ENCODE data around the gene KBTBD12.

DNA sequence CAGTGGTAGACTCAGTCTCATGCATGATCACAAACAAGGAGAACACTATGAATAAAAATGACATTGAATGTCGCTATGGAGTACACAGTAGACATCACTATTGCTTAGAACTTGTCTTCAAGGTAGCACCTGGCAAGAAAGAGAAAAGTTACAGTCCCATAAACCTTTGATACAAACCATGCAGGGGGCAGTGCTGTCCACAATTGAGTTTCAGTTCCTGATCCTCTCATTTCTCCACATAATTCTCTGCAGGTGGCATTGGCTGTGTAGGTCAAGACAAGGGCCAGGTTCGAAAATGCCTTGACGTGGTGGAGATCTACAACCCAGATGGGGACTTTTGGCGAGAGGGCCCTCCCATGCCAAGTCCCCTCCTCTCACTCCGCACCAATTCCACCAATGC lies 47.9 kb downstream of the KBTBD12 start:
- TF ChIP-seq, protein P1, sequence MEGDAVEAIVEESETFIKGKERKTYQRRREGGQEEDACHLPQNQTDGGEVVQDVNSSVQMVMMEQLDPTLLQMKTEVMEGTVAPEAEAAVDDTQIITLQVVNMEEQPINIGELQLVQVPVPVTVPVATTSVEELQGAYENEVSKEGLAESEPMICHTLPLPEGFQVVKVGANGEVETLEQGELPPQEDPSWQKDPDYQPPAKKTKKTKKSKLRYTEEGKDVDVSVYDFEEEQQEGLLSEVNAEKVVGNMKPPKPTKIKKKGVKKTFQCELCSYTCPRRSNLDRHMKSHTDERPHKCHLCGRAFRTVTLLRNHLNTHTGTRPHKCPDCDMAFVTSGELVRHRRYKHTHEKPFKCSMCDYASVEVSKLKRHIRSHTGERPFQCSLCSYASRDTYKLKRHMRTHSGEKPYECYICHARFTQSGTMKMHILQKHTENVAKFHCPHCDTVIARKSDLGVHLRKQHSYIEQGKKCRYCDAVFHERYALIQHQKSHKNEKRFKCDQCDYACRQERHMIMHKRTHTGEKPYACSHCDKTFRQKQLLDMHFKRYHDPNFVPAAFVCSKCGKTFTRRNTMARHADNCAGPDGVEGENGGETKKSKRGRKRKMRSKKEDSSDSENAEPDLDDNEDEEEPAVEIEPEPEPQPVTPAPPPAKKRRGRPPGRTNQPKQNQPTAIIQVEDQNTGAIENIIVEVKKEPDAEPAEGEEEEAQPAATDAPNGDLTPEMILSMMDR (IDR thresholded peaks at IDR 0.05; ENCODE audit: poor library complexity) = no peak
- TF ChIP-seq EZH2 (IDR thresholded peaks at IDR 0.05; ENCODE audit: borderline replicate concordance) (no peak), EZH2phosphoT487 (IDR thresholded peaks at IDR 0.05; ENCODE audit: low read depth, severe bottlenecking, unreplicated experiment) (no peak)
